ENCODE measurements around the gene RAB38.

Gene RAB38

GRCh38 chr11:88152381-88152780 lies 22.9 kb downstream of the RAB38 start:
- no peak overlapping the region for H3K27ac ChIP-seq (ENCODE audit: insufficient read depth, low read length, poor library complexity, severe bottlenecking)
- no peak for DNase-seq
- H3K4me3 ChIP-seq (ENCODE audit: insufficient read depth, low read depth, low read length, poor library complexity, severe bottlenecking), result no peak overlapping the region
- H3K9me3 ChIP-seq (ENCODE audit: control insufficient read depth, low read length), result no peaks in the 10 kb centered on the region
- H3K36me3 ChIP-seq (ENCODE audit: control insufficient read depth, insufficient read depth, low read length), result no peaks in the 10 kb centered on the region
- H3K27me3 ChIP-seq (replicated peaks; ENCODE audit: control insufficient read depth, insufficient read depth, low read length, poor library complexity, severe bottlenecking), result no peaks in the 10 kb centered on the region
- H3K4me1 ChIP-seq (ENCODE audit: control insufficient read depth, insufficient read depth, low read length, poor library complexity, severe bottlenecking), result no peaks in the 10 kb centered on the region

DNA sequence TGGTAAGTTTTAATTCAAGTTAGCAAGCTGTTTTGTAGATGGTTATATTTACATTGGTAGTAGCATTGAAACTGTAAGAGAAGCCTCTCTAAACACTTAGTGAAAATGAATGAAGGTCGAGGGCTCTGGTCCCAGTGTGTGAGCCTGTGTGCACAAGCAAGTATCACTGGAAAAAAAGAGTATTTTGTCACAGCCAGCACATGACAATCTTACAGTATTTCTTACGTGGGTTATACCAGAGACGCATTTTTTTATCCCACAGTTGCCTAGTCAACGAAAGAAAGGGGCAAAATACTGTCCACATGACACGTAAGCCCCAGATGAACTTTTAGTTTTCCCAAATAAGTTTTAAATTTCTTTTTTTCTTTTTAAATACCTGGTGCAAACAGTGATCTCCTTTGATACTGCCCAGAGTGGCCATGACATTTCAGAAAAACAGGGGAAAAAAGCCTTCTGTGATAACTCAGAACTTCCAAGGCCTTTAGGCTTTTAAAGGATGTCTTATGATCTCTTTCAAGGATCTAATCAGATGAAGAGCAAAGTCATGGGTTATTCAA lies 23.5 kb downstream of the RAB38 start:
- Histone ChIP-seq H3K9me3 (ENCODE audit: control insufficient read depth, low read length) (no peaks in the 10 kb centered on the region), H3K27me3 (replicated peaks; ENCODE audit: control insufficient read depth, insufficient read depth, low read length, poor library complexity, severe bottlenecking) (no peaks in the 10 kb centered on the region), H3K4me1 (ENCODE audit: control insufficient read depth, insufficient read depth, low read length, poor library complexity, severe bottlenecking) (no peaks in the 10 kb centered on the region), H3K36me3 (ENCODE audit: control insufficient read depth, insufficient read depth, low read length) (no peaks in the 10 kb centered on the region), H3K4me3 (ENCODE audit: insufficient read depth, low read depth, low read length, poor library complexity, severe bottlenecking) (no peak overlapping the region), H3K27ac (ENCODE audit: insufficient read depth, low read length, poor library complexity, severe bottlenecking) (no peak overlapping the region)
- no peak for DNase-seq

- DNase-seq, result no peak
- no peak overlapping the region for H3K27ac ChIP-seq (ENCODE audit: insufficient read depth, low read length, poor library complexity, severe bottlenecking)
Measured at GRCh38 chr11:88146106-88146505, 29.1 kb downstream of the RAB38 start.

GRCh38 chr11:88139865-88140264 lies 35.4 kb downstream of the RAB38 start:
- H3K4me1 ChIP-seq (ENCODE audit: control insufficient read depth, insufficient read depth, low read length, poor library complexity, severe bottlenecking), result no peaks in the 10 kb centered on the region
- H3K27ac ChIP-seq (ENCODE audit: insufficient read depth, low read length, poor library complexity, severe bottlenecking), result no peak overlapping the region
- H3K9me3 ChIP-seq (ENCODE audit: control insufficient read depth, low read length), result no peaks in the 10 kb centered on the region
- H3K4me3 ChIP-seq (ENCODE audit: insufficient read depth, low read depth, low read length, poor library complexity, severe bottlenecking), result no peak overlapping the region
- no peaks in the 10 kb centered on the region for H3K36me3 ChIP-seq (ENCODE audit: control insufficient read depth, insufficient read depth, low read length)
- H3K27me3 ChIP-seq (replicated peaks; ENCODE audit: control insufficient read depth, insufficient read depth, low read length, poor library complexity, severe bottlenecking), result no peaks in the 10 kb centered on the region
- DNase-seq, result no peak

More at GRCh38 chr11:88146106-88146505, 29.1 kb downstream of the RAB38 start:
- Histone ChIP-seq H3K36me3 (ENCODE audit: control insufficient read depth, insufficient read depth, low read length) (no peaks in the 10 kb centered on the region), H3K4me1 (ENCODE audit: control insufficient read depth, insufficient read depth, low read length, poor library complexity, severe bottlenecking) (no peaks in the 10 kb centered on the region), H3K27me3 (replicated peaks; ENCODE audit: control insufficient read depth, insufficient read depth, low read length, poor library complexity, severe bottlenecking) (no peaks in the 10 kb centered on the region), H3K9me3 (ENCODE audit: control insufficient read depth, low read length) (no peaks in the 10 kb centered on the region), H3K4me3 (ENCODE audit: insufficient read depth, low read depth, low read length, poor library complexity, severe bottlenecking) (no peak overlapping the region)

DNA sequence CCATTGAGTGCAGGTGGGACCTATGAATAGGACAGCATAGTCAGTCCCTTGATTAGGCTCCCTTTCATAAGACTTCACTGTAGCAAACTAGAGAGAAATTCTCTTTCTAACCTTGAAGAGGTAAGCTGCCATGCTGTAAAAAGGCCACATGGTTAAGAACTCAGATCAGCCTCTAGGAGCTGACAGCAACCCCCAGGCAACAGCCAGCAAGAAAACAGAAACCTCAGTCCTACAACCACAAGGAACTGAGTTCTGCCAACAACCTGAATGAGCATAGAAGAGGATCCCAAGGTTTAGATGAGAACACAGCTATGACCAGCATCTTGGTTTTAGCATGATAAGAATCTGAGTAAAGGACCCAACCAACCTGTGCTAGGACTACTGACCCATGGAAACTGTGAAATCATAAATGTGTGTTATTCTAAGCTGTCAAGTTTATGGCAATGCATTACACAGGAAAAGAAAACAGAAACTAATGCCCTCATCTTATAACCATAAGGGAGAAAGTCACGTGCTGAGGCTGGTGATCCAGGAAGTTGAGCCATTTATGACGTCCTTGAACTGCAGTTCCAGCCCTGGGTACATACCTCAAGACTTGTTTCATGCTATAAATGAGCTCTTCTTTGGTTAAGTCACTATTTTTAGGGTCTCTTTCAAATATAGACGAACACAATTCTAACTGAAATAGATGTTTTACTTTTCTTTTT lies 43.3 kb downstream of the RAB38 start:
- H3K4me3 ChIP-seq (ENCODE audit: insufficient read depth, low read depth, low read length, poor library complexity, severe bottlenecking), result no peak overlapping the region
- no peaks in the 10 kb centered on the region for H3K27me3 ChIP-seq (replicated peaks; ENCODE audit: control insufficient read depth, insufficient read depth, low read length, poor library complexity, severe bottlenecking)
- no peaks in the 10 kb centered on the region for H3K4me1 ChIP-seq (ENCODE audit: control insufficient read depth, insufficient read depth, low read length, poor library complexity, severe bottlenecking)
- no peak for DNase-seq
- no peak overlapping the region for H3K27ac ChIP-seq (ENCODE audit: insufficient read depth, low read length, poor library complexity, severe bottlenecking)
- H3K9me3 ChIP-seq (ENCODE audit: control insufficient read depth, low read length), result no peaks in the 10 kb centered on the region
- H3K36me3 ChIP-seq (ENCODE audit: control insufficient read depth, insufficient read depth, low read length), result no peaks in the 10 kb centered on the region

DNA sequence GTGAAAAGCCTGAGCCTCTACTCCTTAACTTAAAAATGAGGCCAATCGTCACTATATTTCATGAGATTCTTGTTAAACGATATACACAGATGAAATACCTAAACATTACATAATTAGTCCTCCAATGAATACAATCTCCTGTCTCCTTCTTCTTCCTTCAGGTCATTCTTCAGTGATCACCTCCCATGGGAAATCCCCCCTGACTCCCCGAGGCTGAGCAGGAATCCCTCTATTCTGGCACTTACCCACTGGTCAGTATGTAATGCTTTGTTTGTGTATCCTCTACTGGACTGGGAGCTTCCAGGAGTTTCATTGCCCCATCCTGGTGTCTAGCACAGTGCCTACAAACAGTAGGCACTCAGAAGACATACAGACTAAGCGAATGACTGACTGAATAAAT lies 52.3 kb downstream of the RAB38 start:
- no peaks in the 10 kb centered on the region for H3K9me3 ChIP-seq (ENCODE audit: control insufficient read depth, low read length)
- H3K27ac ChIP-seq (ENCODE audit: insufficient read depth, low read length, poor library complexity, severe bottlenecking), result no peak overlapping the region
- H3K4me3 ChIP-seq (ENCODE audit: insufficient read depth, low read depth, low read length, poor library complexity, severe bottlenecking), result no peak overlapping the region
- no peaks in the 10 kb centered on the region for H3K27me3 ChIP-seq (replicated peaks; ENCODE audit: control insufficient read depth, insufficient read depth, low read length, poor library complexity, severe bottlenecking)
- no peak for DNase-seq
- H3K4me1 ChIP-seq (ENCODE audit: control insufficient read depth, insufficient read depth, low read length, poor library complexity, severe bottlenecking), result no peaks in the 10 kb centered on the region
- no peaks in the 10 kb centered on the region for H3K36me3 ChIP-seq (ENCODE audit: control insufficient read depth, insufficient read depth, low read length)

- H3K27me3 ChIP-seq (replicated peaks; ENCODE audit: control insufficient read depth, insufficient read depth, low read length, poor library complexity, severe bottlenecking), result no peaks in the 10 kb centered on the region
- no peaks in the 10 kb centered on the region for H3K9me3 ChIP-seq (ENCODE audit: control insufficient read depth, low read length)
- no peaks in the 10 kb centered on the region for H3K4me1 ChIP-seq (ENCODE audit: control insufficient read depth, insufficient read depth, low read length, poor library complexity, severe bottlenecking)
- no peak for DNase-seq
- H3K4me3 ChIP-seq (ENCODE audit: insufficient read depth, low read depth, low read length, poor library complexity, severe bottlenecking), result no peak overlapping the region
- no peaks in the 10 kb centered on the region for H3K36me3 ChIP-seq (ENCODE audit: control insufficient read depth, insufficient read depth, low read length)
- no peak overlapping the region for H3K27ac ChIP-seq (ENCODE audit: insufficient read depth, low read length, poor library complexity, severe bottlenecking)
Measured at GRCh38 chr11:88119561-88119960, 55.7 kb downstream of the RAB38 start.

GRCh38 chr11:88117281-88117858 lies 57.9 kb downstream of the RAB38 start:
- Histone ChIP-seq H3K27me3 (replicated peaks; ENCODE audit: control insufficient read depth, insufficient read depth, low read length, poor library complexity, severe bottlenecking) (no peaks in the 10 kb centered on the region), H3K27ac (ENCODE audit: insufficient read depth, low read length, poor library complexity, severe bottlenecking) (no peak overlapping the region), H3K9me3 (ENCODE audit: control insufficient read depth, low read length) (no peaks in the 10 kb centered on the region), H3K4me1 (ENCODE audit: control insufficient read depth, insufficient read depth, low read length, poor library complexity, severe bottlenecking) (no peaks in the 10 kb centered on the region), H3K36me3 (ENCODE audit: control insufficient read depth, insufficient read depth, low read length) (no peaks in the 10 kb centered on the region), H3K4me3 (ENCODE audit: insufficient read depth, low read depth, low read length, poor library complexity, severe bottlenecking) (no peak overlapping the region)
- DNase-seq, result no peak

DNA sequence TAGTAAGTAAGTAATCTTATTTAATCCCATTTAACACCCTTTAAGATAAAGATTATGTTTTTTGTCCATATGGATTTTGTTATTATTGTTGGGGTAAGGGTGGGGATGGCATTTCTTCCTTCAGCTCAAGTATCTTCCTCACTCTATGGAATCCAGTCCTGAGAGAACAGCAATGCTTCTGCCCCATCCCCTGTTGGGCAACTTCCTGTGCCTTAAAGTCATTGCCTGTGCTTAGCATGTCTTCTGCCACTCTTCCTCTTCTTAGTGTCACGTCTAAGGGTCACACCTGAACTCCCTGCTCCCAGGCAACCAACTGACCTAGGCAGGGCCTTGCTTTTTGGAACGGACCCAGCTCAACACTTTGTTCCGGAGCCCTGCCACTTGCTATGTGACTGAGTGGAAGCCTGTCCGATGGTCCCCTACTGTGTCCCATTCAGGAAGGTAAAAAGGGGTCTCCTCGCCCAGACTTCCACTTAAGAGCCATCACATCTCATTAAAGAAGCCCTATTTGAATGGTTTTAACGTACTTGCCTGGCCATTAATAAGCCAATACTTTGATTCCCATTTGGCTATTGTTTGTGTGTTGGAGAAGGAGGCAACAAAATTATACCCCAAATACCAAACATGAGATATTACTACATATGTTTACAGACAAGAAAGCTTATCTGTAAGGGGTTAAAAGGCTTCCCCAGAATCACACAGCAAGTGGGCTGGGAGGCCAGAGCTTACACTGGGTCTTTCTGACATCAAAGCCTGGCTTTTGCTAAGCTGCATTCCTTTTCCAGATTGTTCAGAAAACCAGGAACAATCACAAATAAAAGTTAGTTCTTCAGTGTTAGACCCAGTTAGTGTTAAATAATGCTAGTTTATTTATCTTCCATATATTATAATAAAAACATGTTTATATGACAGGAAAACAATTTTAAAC lies 59.2 kb downstream of the RAB38 start:
- Histone ChIP-seq H3K9me3 (ENCODE audit: control insufficient read depth, low read length) (no peaks in the 10 kb centered on the region), H3K27me3 (replicated peaks; ENCODE audit: control insufficient read depth, insufficient read depth, low read length, poor library complexity, severe bottlenecking) (no peaks in the 10 kb centered on the region), H3K27ac (ENCODE audit: insufficient read depth, low read length, poor library complexity, severe bottlenecking) (no peak overlapping the region), H3K4me1 (ENCODE audit: control insufficient read depth, insufficient read depth, low read length, poor library complexity, severe bottlenecking) (no peaks in the 10 kb centered on the region), H3K4me3 (ENCODE audit: insufficient read depth, low read depth, low read length, poor library complexity, severe bottlenecking) (no peak overlapping the region), H3K36me3 (ENCODE audit: control insufficient read depth, insufficient read depth, low read length) (no peaks in the 10 kb centered on the region)
- no peak for DNase-seq

All from effector memory CD4-positive, alpha-beta T cell (primary cell).